Body of pancreas (tissue), 4 donors: ENCODE data around the gene SNX21.

Source experiments
- POLR2A ChIP-seq, 3 donors: fragments of 450-650 bp; IDR thresholded peaks; one replicate each; pipeline ENCODE4 v1.6.1; 2016; ENCODE audit warnings: antibody characterized with exemption in 3 of 3, mild to moderate bottlenecking in 2 of 3
- TF ChIP-seq, protein P1 (sequence below), 7 experiments: fragments of 450-650 bp in 4 of 7; fragments of 200-600 bp in 3 of 7; sonication (generic) in 3 of 7; IDR thresholded peaks; one replicate each; pipeline ENCODE4 v1.5.1; 2016 to 2019; ENCODE audit warnings: antibody characterized with exemption in 7 of 7

DNA sequence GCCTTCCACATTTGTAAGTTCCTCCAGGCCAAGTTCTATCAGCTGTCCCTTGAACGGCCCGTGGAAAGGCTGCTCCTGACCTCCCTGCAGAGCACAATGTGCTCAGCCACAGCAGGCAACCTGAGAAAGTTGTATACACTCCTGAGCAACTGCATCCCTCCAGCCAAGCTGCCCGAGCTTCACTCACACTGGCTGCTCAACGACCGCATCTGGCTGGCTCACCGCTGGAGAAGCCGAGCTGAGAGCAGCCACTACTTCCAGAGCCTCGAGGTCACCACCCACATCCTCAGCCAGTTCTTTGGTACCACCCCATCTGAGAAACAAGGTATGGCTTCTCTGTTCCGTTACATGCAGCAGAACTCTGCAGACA lies 49.5 kb downstream of the SNX21 start:
- TF ChIP-seq, protein P1, sequence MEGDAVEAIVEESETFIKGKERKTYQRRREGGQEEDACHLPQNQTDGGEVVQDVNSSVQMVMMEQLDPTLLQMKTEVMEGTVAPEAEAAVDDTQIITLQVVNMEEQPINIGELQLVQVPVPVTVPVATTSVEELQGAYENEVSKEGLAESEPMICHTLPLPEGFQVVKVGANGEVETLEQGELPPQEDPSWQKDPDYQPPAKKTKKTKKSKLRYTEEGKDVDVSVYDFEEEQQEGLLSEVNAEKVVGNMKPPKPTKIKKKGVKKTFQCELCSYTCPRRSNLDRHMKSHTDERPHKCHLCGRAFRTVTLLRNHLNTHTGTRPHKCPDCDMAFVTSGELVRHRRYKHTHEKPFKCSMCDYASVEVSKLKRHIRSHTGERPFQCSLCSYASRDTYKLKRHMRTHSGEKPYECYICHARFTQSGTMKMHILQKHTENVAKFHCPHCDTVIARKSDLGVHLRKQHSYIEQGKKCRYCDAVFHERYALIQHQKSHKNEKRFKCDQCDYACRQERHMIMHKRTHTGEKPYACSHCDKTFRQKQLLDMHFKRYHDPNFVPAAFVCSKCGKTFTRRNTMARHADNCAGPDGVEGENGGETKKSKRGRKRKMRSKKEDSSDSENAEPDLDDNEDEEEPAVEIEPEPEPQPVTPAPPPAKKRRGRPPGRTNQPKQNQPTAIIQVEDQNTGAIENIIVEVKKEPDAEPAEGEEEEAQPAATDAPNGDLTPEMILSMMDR (IDR thresholded peaks at IDR 0.05) = no peak
- no peak for TF ChIP-seq POLR2A (IDR thresholded peaks at IDR 0.05)
